ENCODE data around the gene DBNL. TPM values are rescaled to one million over a fixed set of nuclear protein-coding genes. Genes with fewer than 3 reads are reported as not detected.

DBNL gene
- total RNA-seq, 1 experiment from 2014 or later = 85.5 TPM

GRCh38 chr7:44077681-44078091, 33.2 kb downstream of the DBNL start:
- ChIA-PET POLR2A (no interaction called here), CTCF (no interaction called here)
- Mint-ChIP-seq H3K27ac (ENCODE audit: unreplicated experiment) (no peak overlapping the region), H3K27me3 (ENCODE audit: insufficient read depth, unreplicated experiment) (no peaks in the 10 kb centered on the region), H3K4me3 (ENCODE audit: unreplicated experiment) (no peak overlapping the region), H3K36me3 (ENCODE audit: insufficient read depth, unreplicated experiment) (peaks cover 35% of the 10 kb centered on the region), H3K9me3 (ENCODE audit: unreplicated experiment) (no peaks in the 10 kb centered on the region), H3K4me1 (ENCODE audit: low read depth, unreplicated experiment) (no peaks in the 10 kb centered on the region)
- H3K9me3 ChIP-seq = no peaks in the 10 kb centered on the region
- H3K27me3 ChIP-seq (replicated peaks; ENCODE audit: control insufficient read depth, insufficient read depth, low read length) = no peaks in the 10 kb centered on the region
- intact Hi-C loops (cut with micrococcal nuclease; ENCODE audit: unreplicated experiment) = no loop called here
- no peaks in the 10 kb centered on the region; the same call in 1 of the 2 replicates for H3K4me1 ChIP-seq
- TF ChIP-seq CTCF (IDR thresholded peaks at IDR 0.05; ENCODE audit: insufficient read depth in 1 of 2, low read depth in 1 of 2, low read length in 1 of 2, severe bottlenecking in 1 of 2, unreplicated experiment in 1 of 2) = no peak
- peaks cover 9% of the 10 kb centered on the region for H3K36me3 ChIP-seq (ENCODE audit: control insufficient read depth, insufficient read depth, low read length)
- BruUV-seq (replicated peaks) = no TSS peak
- no peak for DNase-seq
- H3K4me3 ChIP-seq (ENCODE audit: low read depth, low read length) = no peak overlapping the region

- intact Hi-C loops (cut with micrococcal nuclease; ENCODE audit: unreplicated experiment) = no loop called here
- peaks cover 9% of the 10 kb centered on the region for H3K36me3 ChIP-seq (ENCODE audit: control insufficient read depth, insufficient read depth, low read length)
- POLR2A ChIA-PET = no interaction called here
- H3K4me3 ChIP-seq (ENCODE audit: low read depth, low read length) = no peak overlapping the region
- Mint-ChIP-seq H3K36me3 (ENCODE audit: insufficient read depth, unreplicated experiment) (peaks cover 26% of the 10 kb centered on the region), H3K27ac (ENCODE audit: unreplicated experiment) (no peak overlapping the region), H3K27me3 (ENCODE audit: insufficient read depth, unreplicated experiment) (no peaks in the 10 kb centered on the region), H3K4me1 (ENCODE audit: low read depth, unreplicated experiment) (no peaks in the 10 kb centered on the region), H3K9me3 (ENCODE audit: unreplicated experiment) (no peaks in the 10 kb centered on the region), H3K4me3 (ENCODE audit: unreplicated experiment) (no peak overlapping the region)
- H3K27me3 ChIP-seq (replicated peaks; ENCODE audit: control insufficient read depth, insufficient read depth, low read length) = no peaks in the 10 kb centered on the region
- no peaks in the 10 kb centered on the region for H3K4me1 ChIP-seq
- no peak for DNase-seq
- no TSS peak for BruUV-seq (replicated peaks)
- no peaks in the 10 kb centered on the region for H3K9me3 ChIP-seq
- CTCF ChIA-PET = no interaction called here
- no peak for TF ChIP-seq CTCF (IDR thresholded peaks at IDR 0.05; ENCODE audit: insufficient read depth in 1 of 2, low read depth in 1 of 2, low read length in 1 of 2, severe bottlenecking in 1 of 2, unreplicated experiment in 1 of 2)
Measured at GRCh38 chr7:44078521-44078920, 34.0 kb downstream of the DBNL start.

- Histone ChIP-seq H3K9me3 (no peaks in the 10 kb centered on the region), H3K4me3 (ENCODE audit: low read depth, low read length) (no peak overlapping the region), H3K4me1 (no peaks in the 10 kb centered on the region), H3K27me3 (replicated peaks; ENCODE audit: control insufficient read depth, insufficient read depth, low read length) (no peaks in the 10 kb centered on the region), H3K36me3 (ENCODE audit: control insufficient read depth, insufficient read depth, low read length) (peaks cover 9% of the 10 kb centered on the region)
- intact Hi-C loops (cut with micrococcal nuclease; ENCODE audit: unreplicated experiment) = loop anchor here (5.0 kb wide), 2 partner anchors 62 to 123 kb away; partner anchors contain the start of gene YKT6
- CTCF ChIA-PET = no interaction called here
- TF ChIP-seq CTCF (IDR thresholded peaks at IDR 0.05; ENCODE audit: insufficient read depth in 1 of 2, low read depth in 1 of 2, low read length in 1 of 2, severe bottlenecking in 1 of 2, unreplicated experiment in 1 of 2) = no peak
- DNase-seq = no peak
- H3K9me3 Mint-ChIP-seq (ENCODE audit: unreplicated experiment) = no peaks in the 10 kb centered on the region
- no peaks in the 10 kb centered on the region for H3K27me3 Mint-ChIP-seq (ENCODE audit: insufficient read depth, unreplicated experiment)
- H3K4me1 Mint-ChIP-seq (ENCODE audit: low read depth, unreplicated experiment) = no peaks in the 10 kb centered on the region
- BruUV-seq (replicated peaks) = no TSS peak
- no peak overlapping the region for H3K27ac Mint-ChIP-seq (ENCODE audit: unreplicated experiment)
- H3K4me3 Mint-ChIP-seq (ENCODE audit: unreplicated experiment) = no peak overlapping the region
- peaks cover 24% of the 10 kb centered on the region for H3K36me3 Mint-ChIP-seq (ENCODE audit: insufficient read depth, unreplicated experiment)
- POLR2A ChIA-PET = no interaction called here
Measured at GRCh38 chr7:44079331-44080021, 35.0 kb downstream of the DBNL start.
